Right ventricle myocardium inferior (tissue), 1 donor: ENCODE results near the gene PLN. TPM values are rescaled to one million over a fixed set of nuclear protein-coding genes. Genes with fewer than 3 reads are reported as not detected.

Experiments used
- ATAC-seq: fragments of 200-7000 bp; cut with Tn5 transposase; one replicate; pipeline ENCODE4 v1.9.1; 2020; ENCODE audit warnings: mild to moderate bottlenecking, moderate library complexity
- DNase-seq: peaks from one replicate; pipeline ENCODE4 v3.0.0; 2021; ENCODE audit errors: missing footprints
- intact Hi-C: fragments of 100-400 bp; cut with DNase I; formaldehyde crosslinking; loops from one replicate; pipeline ENCODE4 v1.11.0; 2022
- long read RNA-seq: library from polyadenylated mRNA; unstranded; transcript quantifications from one replicate; pipeline ENCODE4 v2.0.0, GENCODE V29; 2021
- total RNA-seq: library from RNA; stranded (reverse); fragmentation: NEBNext Ultra II Directional; extraction: Animal tissue kit (Norgen Biotek cat#: 25700); gene quantifications from one replicate; pipeline ENCODE4 v1.2.1, GENCODE V29; 2021
- donor health status: DM: no; HTN: yes; CAD: no; lungs with severe emphysema.

Gene PLN
- total RNA-seq: 2,685 TPM
- long read RNA-seq, transcript PLN-201 (2 exons, 2,001 nt): major isoform, 1,095 of 1,167 reads
- long read RNA-seq, partial matches to known transcripts: 0 of 1,167 reads
- long read RNA-seq, other reads (novel, unspliced or antisense): 72 of 1,167 reads

GRCh38 chr6:118548136-118548535, at the start of gene PLN:
TSS of gene PLN (plus strand) at chr6:118548296. CDS start at chr6:118558922, 10,626 bp downstream.
- ATAC-seq: peak; percentile 88
- no peak for DNase-seq
- intact Hi-C loops: loop anchor here (2.0 kb wide), 1 partner anchor 33 kb away; no protein-coding TSS in a partner anchor

GRCh38 chr6:118500130-118501015, 47.7 kb upstream of the PLN start:
- DNase-seq: no peak
- intact Hi-C loops: no loop called here
- ATAC-seq: no peak

GRCh38 chr6:118501099-118501498, 47.0 kb upstream of the PLN start:
- ATAC-seq (no peak), DNase-seq (peak; percentile 54)
- intact Hi-C loops: no loop called here

- intact Hi-C loops: no loop called here
- no peak for DNase-seq
- peak; percentile 58 for ATAC-seq
Measured at GRCh38 chr6:118501765-118502164, 46.3 kb upstream of the PLN start.

GRCh38 chr6:118502169-118502568, 45.9 kb upstream of the PLN start:
- intact Hi-C loops: no loop called here
- DNase-seq: no peak
- ATAC-seq: no peak

- DNase-seq: no peak
- intact Hi-C loops: no loop called here
- ATAC-seq: peak; percentile 70
Measured at GRCh38 chr6:118504611-118505010, 43.5 kb upstream of the PLN start.

GRCh38 chr6:118505656-118506055, 42.4 kb upstream of the PLN start:
- DNase-seq: no peak
- intact Hi-C loops: loop anchor here (2.0 kb wide), 1 partner anchor 127 kb away; no protein-coding TSS in a partner anchor
- no peak for ATAC-seq

- ATAC-seq: no peak
- no peak for DNase-seq
- intact Hi-C loops: loop anchor here (2.0 kb wide), 1 partner anchor 127 kb away; no protein-coding TSS in a partner anchor
Measured at GRCh38 chr6:118506071-118506638, 41.9 kb upstream of the PLN start.

- ATAC-seq: no peak
- DNase-seq: no peak
- intact Hi-C loops: loop anchor here (2.0 kb wide), 1 partner anchor 129 kb away; no protein-coding TSS in a partner anchor
Measured at GRCh38 chr6:118507636-118508035, 40.5 kb upstream of the PLN start.

GRCh38 chr6:118509009-118509617, 39.0 kb upstream of the PLN start:
- DNase-seq (no peak), ATAC-seq (no peak)
- intact Hi-C loops: loop anchor here (1.0 kb wide), 1 partner anchor 223 kb away; no protein-coding TSS in a partner anchor

- no peak for DNase-seq
- intact Hi-C loops: no loop called here
- ATAC-seq: no peak
Measured at GRCh38 chr6:118511930-118512715, 36.0 kb upstream of the PLN start.

- DNase-seq (peak; percentile 70), ATAC-seq (peak; percentile 98)
Measured at GRCh38 chr6:118514689-118515088, 33.4 kb upstream of the PLN start.

GRCh38 chr6:118522422-118522821, 25.7 kb upstream of the PLN start:
- DNase-seq (no peak), ATAC-seq (no peak)
- intact Hi-C loops: no loop called here

More at GRCh38 chr6:118514689-118515088, 33.4 kb upstream of the PLN start:
- intact Hi-C loops: loop anchor here (2.0 kb wide), 2 partner anchors 26 to 34 kb away; partner anchors contain the start of gene PLN

GRCh38 chr6:118523216-118523615, 24.9 kb upstream of the PLN start:
- intact Hi-C loops: no loop called here
- DNase-seq: no peak
- no peak for ATAC-seq

GRCh38 chr6:118524686-118525085, 23.4 kb upstream of the PLN start:
- intact Hi-C loops: no loop called here
- no peak for ATAC-seq
- no peak for DNase-seq

- intact Hi-C loops: no loop called here
- ATAC-seq (peak; percentile 68), DNase-seq (no peak)
Measured at GRCh38 chr6:118525913-118526780, 21.9 kb upstream of the PLN start.

GRCh38 chr6:118528129-118528528, 20.0 kb upstream of the PLN start:
- DNase-seq (no peak), ATAC-seq (no peak)
- intact Hi-C loops: no loop called here

GRCh38 chr6:118529756-118530155, 18.3 kb upstream of the PLN start:
- DNase-seq (no peak), ATAC-seq (no peak)
- intact Hi-C loops: no loop called here
